Kidney (tissue), 14 donors: ENCODE data around the gene KCNMB2. TPM values are rescaled to one million over a fixed set of nuclear protein-coding genes. Genes with fewer than 3 reads are reported as not detected.
A peak's percentile ranks its signal among the peaks of the same experiment; 100 is the strongest.

Experiments
- DNase-seq, 5 donors: peaks; one replicate each; pipeline ENCODE4 v3.0.0-alpha.2; 2013 to 2020
- FAIRE-seq: peaks from 2 replicates; lab custom pipeline; 2012; peaks lifted over from hg19 to GRCh38; lab: Jason Lieb, UNC
- H3K27ac ChIP-seq, 2 donors: one replicate each; pipeline ENCODE4 v1.7.0; 2013; ENCODE audit warnings: low read depth in 2 of 2, low read length in 2 of 2, inconsistent platforms in 1 of 2
- H3K27me3 ChIP-seq: one replicate; pipeline ENCODE4 v1.7.1; 2013; ENCODE audit warnings: low read length, inconsistent platforms; ENCODE audit not compliant: control insufficient read depth, insufficient read depth
- H3K36me3 ChIP-seq, 3 donors: one replicate each; pipeline versions ENCODE4 v1.7.0 to v1.7.1; 2013; ENCODE audit warnings: low read length in 3 of 3, control low read depth in 1 of 3, inconsistent platforms in 1 of 3; ENCODE audit not compliant: insufficient read depth in 3 of 3, control insufficient read depth in 2 of 3
- H3K4me1 ChIP-seq, 3 donors: one replicate each; pipeline versions ENCODE4 v1.7.0 to v1.7.1; 2013; ENCODE audit warnings: low read length in 3 of 3, inconsistent platforms in 1 of 3, low read depth in 1 of 3; ENCODE audit not compliant: control insufficient read depth in 2 of 3, insufficient read depth in 2 of 3
- H3K4me3 ChIP-seq, 3 donors: one replicate each; pipeline versions ENCODE4 v1.7.0 to v1.8.1; 2013; ENCODE audit warnings: low read length in 3 of 3, control low read depth in 1 of 3, inconsistent platforms in 1 of 3
- H3K9ac ChIP-seq, 3 donors: one replicate each; pipeline versions ENCODE4 v1.7.0 to v1.7.1; 2013; ENCODE audit warnings: low read length in 3 of 3, control low read depth in 1 of 3, inconsistent platforms in 1 of 3
- H3K9me3 ChIP-seq, 3 donors: one replicate each; pipeline versions ENCODE4 v1.7.0 to v1.7.1; 2013; ENCODE audit warnings: low read length in 3 of 3, control low read depth in 1 of 3, inconsistent platforms in 1 of 3; ENCODE audit not compliant: control insufficient read depth in 2 of 3, insufficient read depth in 1 of 3
- intact Hi-C: fragments of 100-400 bp; cut with DNase I; formaldehyde crosslinking; loops from one replicate; pipeline ENCODE4 v1.11.1; 2022
- polyA plus RNA-seq: library from polyadenylated mRNA; stranded (reverse); fragments of 350-450 nt; fragmentation: Illumina TruSeq; extraction: RNeasy Lipid Tissue Mini Kit (QIAGEN cat#74804); gene quantifications from one replicate; pipeline ENCODE4 v1.2.3, GENCODE V29; 2014; ENCODE audit warnings: low read depth, low replicate concordance; ENCODE audit not compliant: insufficient read depth
- total RNA-seq: library from RNA; stranded (reverse); fragmentation: NEBNext Ultra II Directional; extraction: Animal tissue kit (Norgen Biotek cat#: 25700); gene quantifications from one replicate; pipeline ENCODE4 v1.2.1, GENCODE V29; 2021
- TF ChIP-seq, protein P1 (sequence below): IDR thresholded peaks from 3 replicates; pipeline ENCODE4 v1.5.1; 2012; ENCODE audit warnings: mild to moderate bottlenecking, moderate library complexity, borderline replicate concordance; ENCODE audit not compliant: insufficient read depth; ENCODE audit errors: extremely low read depth
- donor health status: control.
- donor health status: control.
- donor health status: control.
- donor health status: control.
- donor health status: control.
- donor health status: DM: yes; HTN: yes; CAD: no.
- donor health status: Normal renal cell carcinoma (clear cell type).

The KCNMB2 gene
- total and polyA plus RNA-seq, 2 donors from 2014 or later: 2.1 to 4.4 TPM

- Histone ChIP-seq H3K4me1 (no peaks in the 10 kb centered on the region), H3K36me3 (no peaks in the 10 kb centered on the region), H3K4me3 (no peak overlapping the region), H3K9me3 (no peaks in the 10 kb centered on the region), H3K27ac (no peak overlapping the region), H3K27me3 (no peaks in the 10 kb centered on the region), H3K9ac (no peak overlapping the region)
- intact Hi-C loops: no loop called here
- TF ChIP-seq, protein P1, sequence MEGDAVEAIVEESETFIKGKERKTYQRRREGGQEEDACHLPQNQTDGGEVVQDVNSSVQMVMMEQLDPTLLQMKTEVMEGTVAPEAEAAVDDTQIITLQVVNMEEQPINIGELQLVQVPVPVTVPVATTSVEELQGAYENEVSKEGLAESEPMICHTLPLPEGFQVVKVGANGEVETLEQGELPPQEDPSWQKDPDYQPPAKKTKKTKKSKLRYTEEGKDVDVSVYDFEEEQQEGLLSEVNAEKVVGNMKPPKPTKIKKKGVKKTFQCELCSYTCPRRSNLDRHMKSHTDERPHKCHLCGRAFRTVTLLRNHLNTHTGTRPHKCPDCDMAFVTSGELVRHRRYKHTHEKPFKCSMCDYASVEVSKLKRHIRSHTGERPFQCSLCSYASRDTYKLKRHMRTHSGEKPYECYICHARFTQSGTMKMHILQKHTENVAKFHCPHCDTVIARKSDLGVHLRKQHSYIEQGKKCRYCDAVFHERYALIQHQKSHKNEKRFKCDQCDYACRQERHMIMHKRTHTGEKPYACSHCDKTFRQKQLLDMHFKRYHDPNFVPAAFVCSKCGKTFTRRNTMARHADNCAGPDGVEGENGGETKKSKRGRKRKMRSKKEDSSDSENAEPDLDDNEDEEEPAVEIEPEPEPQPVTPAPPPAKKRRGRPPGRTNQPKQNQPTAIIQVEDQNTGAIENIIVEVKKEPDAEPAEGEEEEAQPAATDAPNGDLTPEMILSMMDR: no peak
- FAIRE-seq (no peak), DNase-seq (peak in 1 of 5 donors; percentile 26)
These were observed 141.7 kb downstream of the KCNMB2 start for GRCh38 chr3:178677961-178678360.

DNA sequence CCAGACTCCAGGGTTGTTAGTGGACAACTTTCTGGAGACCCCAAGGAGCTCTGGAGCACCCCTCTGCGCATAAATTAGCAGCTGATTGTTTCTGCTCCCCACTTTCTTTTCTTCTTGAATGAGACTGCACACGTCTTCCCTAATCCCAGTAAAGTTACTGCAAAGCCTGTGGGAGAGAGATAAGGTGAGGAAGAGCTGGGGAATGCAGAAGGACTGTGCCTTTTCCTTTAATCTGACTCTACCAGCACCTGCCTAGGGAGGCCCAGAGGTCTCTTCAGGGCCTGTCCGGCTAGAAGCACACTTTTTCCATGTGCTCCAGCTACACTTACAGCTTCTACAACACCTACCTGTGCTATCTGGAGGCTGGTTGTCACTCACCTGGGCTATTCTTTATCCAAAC is 143.8 kb downstream of the KCNMB2 start:
- Histone ChIP-seq H3K27me3 (no peaks in the 10 kb centered on the region), H3K36me3 (no peaks in the 10 kb centered on the region), H3K9ac (no peak overlapping the region), H3K9me3 (no peaks in the 10 kb centered on the region), H3K4me1 (no peaks in the 10 kb centered on the region), H3K27ac (no peak overlapping the region), H3K4me3 (no peak overlapping the region)
- intact Hi-C loops: no loop called here
- no peak for DNase-seq
- no peak for FAIRE-seq
- TF ChIP-seq, protein P1: no peak

DNA sequence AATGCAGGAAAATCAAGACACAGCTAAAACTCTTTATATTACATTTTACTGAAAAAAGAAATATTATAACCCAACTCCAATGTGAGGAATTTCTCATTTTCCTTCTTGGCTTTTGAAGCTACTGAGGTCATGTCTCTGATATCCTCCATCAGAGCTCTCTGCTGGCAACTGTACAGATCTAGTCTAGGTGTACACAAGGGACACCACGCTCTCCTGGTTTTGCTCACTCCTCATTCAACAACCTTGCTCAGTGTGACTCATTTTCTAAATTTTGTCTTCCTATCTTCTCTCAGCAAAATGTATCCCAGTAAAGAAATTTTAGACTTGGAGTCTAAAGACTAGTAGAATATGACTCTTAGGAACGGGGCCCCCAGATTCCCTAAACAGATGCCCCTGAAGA is 144.3 kb downstream of the KCNMB2 start:
- TF ChIP-seq, protein P1: no peak
- Histone ChIP-seq H3K9ac (no peak overlapping the region), H3K9me3 (no peaks in the 10 kb centered on the region), H3K36me3 (no peaks in the 10 kb centered on the region), H3K27me3 (no peaks in the 10 kb centered on the region), H3K4me3 (no peak overlapping the region), H3K4me1 (no peaks in the 10 kb centered on the region), H3K27ac (no peak overlapping the region)
- DNase-seq (no peak), FAIRE-seq (no peak)
- intact Hi-C loops: no loop called here
